DOHH2 (cell line): ENCODE measurements around the gene PRR18.
A peak's percentile ranks its signal among the peaks of the same experiment; 100 is the strongest.

Experiments
- H3F3A ChIP-seq: fragments of 200-600 bp; sonication (generic), shearing (Covaris generic); 2 replicates; pipeline ENCODE4 v1.6.0; 2016; ENCODE audit warnings: antibody characterized with exemption, mild to moderate bottlenecking; ENCODE audit not compliant: control insufficient read depth, insufficient read depth
- H3K27ac ChIP-seq: fragments of 200-600 bp; sonication (generic); 2 replicates; pipeline ENCODE4 v1.5.1; 2014; ENCODE audit warnings: low read depth, mild to moderate bottlenecking, low read length, moderate library complexity
- H3K27me3 ChIP-seq: fragments of 200-600 bp; sonication (generic); 2 replicates; pipeline ENCODE4 v1.6.1; 2014; ENCODE audit warnings: mild to moderate bottlenecking, low read length, mixed read lengths; ENCODE audit not compliant: control insufficient read depth
- H3K36me3 ChIP-seq: fragments of 200-600 bp; sonication (generic); 2 replicates; pipeline ENCODE4 v1.6.1; 2014; ENCODE audit warnings: mild to moderate bottlenecking, low read length, moderate library complexity, mixed read lengths; ENCODE audit not compliant: control insufficient read depth
- H3K4me1 ChIP-seq: fragments of 200-600 bp; sonication (generic); 2 replicates; pipeline ENCODE4 v1.6.1; 2014; ENCODE audit warnings: mild to moderate bottlenecking, low read length, mixed read lengths; ENCODE audit not compliant: control insufficient read depth
- H3K4me2 ChIP-seq: fragments of 200-600 bp; sonication (generic); 2 replicates; pipeline ENCODE4 v1.6.0; 2014; ENCODE audit warnings: mild to moderate bottlenecking, low read length, moderate library complexity
- H3K4me3 ChIP-seq: fragments of 200-600 bp; sonication (generic); 2 replicates; pipeline ENCODE4 v1.5.1; 2014; ENCODE audit warnings: mild to moderate bottlenecking, low read length, mixed read lengths
- H3K79me2 ChIP-seq: fragments of 200-600 bp; sonication (generic); 2 replicates; pipeline ENCODE4 v1.6.1; 2014; ENCODE audit warnings: mild to moderate bottlenecking, low read length, mixed read lengths; ENCODE audit not compliant: control insufficient read depth
- H3K9me2 ChIP-seq: fragments of 200-600 bp; sonication (generic); replicated peaks from 2 replicates; pipeline ENCODE4 v1.6.1; 2014; ENCODE audit warnings: mild to moderate bottlenecking, low read length, mixed read lengths; ENCODE audit not compliant: control insufficient read depth
- H3K9me3 ChIP-seq: fragments of 200-600 bp; sonication (generic); 2 replicates; pipeline ENCODE4 v1.6.1; 2014; ENCODE audit warnings: antibody characterized with exemption, low read length, mixed read lengths; ENCODE audit not compliant: control insufficient read depth, insufficient read depth
- H4K20me1 ChIP-seq: fragments of 200-600 bp; sonication (generic); 2 replicates; pipeline ENCODE4 v1.6.0; 2014; ENCODE audit warnings: low read depth, mild to moderate bottlenecking, antibody characterized with exemption, low read length, moderate library complexity; ENCODE audit not compliant: control insufficient read depth, insufficient read depth
- EZH2phosphoT487 ChIP-seq: fragments of 200-600 bp; sonication (generic); IDR thresholded peaks from 2 replicates; pipeline ENCODE4 v1.6.1; 2017; ENCODE audit warnings: borderline replicate concordance, mild to moderate bottlenecking, antibody characterized with exemption, low read length, moderate library complexity, mixed read lengths
- TF ChIP-seq, protein P1 (sequence below): fragments of 200-600 bp; sonication (generic); IDR thresholded peaks from one replicate; pipeline ENCODE4 v1.5.1; 2014; ENCODE audit warnings: antibody characterized with exemption, mild to moderate bottlenecking, low read depth, low read length; ENCODE audit not compliant: poor library complexity, severe bottlenecking

Gene PRR18

GRCh38 chr6:166335378-166336302 lies 27.4 kb upstream of the PRR18 start:
- H3K4me3 ChIP-seq: no peak overlapping the region
- TF ChIP-seq EZH2phosphoT487: no peak
- TF ChIP-seq, protein P1, sequence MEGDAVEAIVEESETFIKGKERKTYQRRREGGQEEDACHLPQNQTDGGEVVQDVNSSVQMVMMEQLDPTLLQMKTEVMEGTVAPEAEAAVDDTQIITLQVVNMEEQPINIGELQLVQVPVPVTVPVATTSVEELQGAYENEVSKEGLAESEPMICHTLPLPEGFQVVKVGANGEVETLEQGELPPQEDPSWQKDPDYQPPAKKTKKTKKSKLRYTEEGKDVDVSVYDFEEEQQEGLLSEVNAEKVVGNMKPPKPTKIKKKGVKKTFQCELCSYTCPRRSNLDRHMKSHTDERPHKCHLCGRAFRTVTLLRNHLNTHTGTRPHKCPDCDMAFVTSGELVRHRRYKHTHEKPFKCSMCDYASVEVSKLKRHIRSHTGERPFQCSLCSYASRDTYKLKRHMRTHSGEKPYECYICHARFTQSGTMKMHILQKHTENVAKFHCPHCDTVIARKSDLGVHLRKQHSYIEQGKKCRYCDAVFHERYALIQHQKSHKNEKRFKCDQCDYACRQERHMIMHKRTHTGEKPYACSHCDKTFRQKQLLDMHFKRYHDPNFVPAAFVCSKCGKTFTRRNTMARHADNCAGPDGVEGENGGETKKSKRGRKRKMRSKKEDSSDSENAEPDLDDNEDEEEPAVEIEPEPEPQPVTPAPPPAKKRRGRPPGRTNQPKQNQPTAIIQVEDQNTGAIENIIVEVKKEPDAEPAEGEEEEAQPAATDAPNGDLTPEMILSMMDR: no peak
- no peaks in the 10 kb centered on the region for H3F3A ChIP-seq
- H4K20me1 ChIP-seq: peaks cover 12% of the 10 kb centered on the region
- H3K9me3 ChIP-seq: no peaks in the 10 kb centered on the region
- H3K27ac ChIP-seq: no peak overlapping the region
- H3K36me3 ChIP-seq: peaks cover 92% of the 10 kb centered on the region
- H3K4me2 ChIP-seq: no peak overlapping the region
- peaks cover 100% of the 10 kb centered on the region for H3K79me2 ChIP-seq
- H3K4me1 ChIP-seq: peaks cover 72% of the 10 kb centered on the region
- no peaks in the 10 kb centered on the region for H3K27me3 ChIP-seq
- H3K9me2 ChIP-seq: no peaks in the 10 kb centered on the region

GRCh38 chr6:166334878-166335277 lies 26.7 kb upstream of the PRR18 start:
- no peaks in the 10 kb centered on the region for H3K27me3 ChIP-seq
- peak overlapping the region; percentile 59; the same call in 1 of the 2 replicates for H3K4me2 ChIP-seq
- no peak overlapping the region for H3K4me3 ChIP-seq
- peaks cover 64% of the 10 kb centered on the region for H3K4me1 ChIP-seq
- TF ChIP-seq, protein P1: no peak
- TF ChIP-seq EZH2phosphoT487: no peak
- H3K79me2 ChIP-seq: peaks cover 100% of the 10 kb centered on the region
- H3K27ac ChIP-seq: no peak overlapping the region
- H3K9me3 ChIP-seq: no peaks in the 10 kb centered on the region
- H3F3A ChIP-seq: no peaks in the 10 kb centered on the region; the same call in 1 of the 2 replicates
- H4K20me1 ChIP-seq: peaks cover 9% of the 10 kb centered on the region
- H3K9me2 ChIP-seq: no peaks in the 10 kb centered on the region
- peaks cover 87% of the 10 kb centered on the region for H3K36me3 ChIP-seq

GRCh38 chr6:166333172-166333995 lies 25.2 kb upstream of the PRR18 start:
- Histone ChIP-seq H4K20me1 (peaks cover 2% of the 10 kb centered on the region), H3K27ac (peak overlapping the region; percentile 13), H3K4me1 (peaks cover 49% of the 10 kb centered on the region), H3K79me2 (peaks cover 99% of the 10 kb centered on the region), H3K4me2 (peak overlapping the region; percentile 59), H3K27me3 (no peaks in the 10 kb centered on the region), H3F3A (no peaks in the 10 kb centered on the region; the same call in 1 of the 2 replicates), H3K9me3 (no peaks in the 10 kb centered on the region), H3K36me3 (peaks cover 87% of the 10 kb centered on the region), H3K4me3 (peak overlapping the region; percentile 19), H3K9me2 (no peaks in the 10 kb centered on the region)
- TF ChIP-seq, protein P1: no peak
- TF ChIP-seq EZH2phosphoT487: no peak
